Measurements from ENCODE around the gene MCM6.

DNA sequence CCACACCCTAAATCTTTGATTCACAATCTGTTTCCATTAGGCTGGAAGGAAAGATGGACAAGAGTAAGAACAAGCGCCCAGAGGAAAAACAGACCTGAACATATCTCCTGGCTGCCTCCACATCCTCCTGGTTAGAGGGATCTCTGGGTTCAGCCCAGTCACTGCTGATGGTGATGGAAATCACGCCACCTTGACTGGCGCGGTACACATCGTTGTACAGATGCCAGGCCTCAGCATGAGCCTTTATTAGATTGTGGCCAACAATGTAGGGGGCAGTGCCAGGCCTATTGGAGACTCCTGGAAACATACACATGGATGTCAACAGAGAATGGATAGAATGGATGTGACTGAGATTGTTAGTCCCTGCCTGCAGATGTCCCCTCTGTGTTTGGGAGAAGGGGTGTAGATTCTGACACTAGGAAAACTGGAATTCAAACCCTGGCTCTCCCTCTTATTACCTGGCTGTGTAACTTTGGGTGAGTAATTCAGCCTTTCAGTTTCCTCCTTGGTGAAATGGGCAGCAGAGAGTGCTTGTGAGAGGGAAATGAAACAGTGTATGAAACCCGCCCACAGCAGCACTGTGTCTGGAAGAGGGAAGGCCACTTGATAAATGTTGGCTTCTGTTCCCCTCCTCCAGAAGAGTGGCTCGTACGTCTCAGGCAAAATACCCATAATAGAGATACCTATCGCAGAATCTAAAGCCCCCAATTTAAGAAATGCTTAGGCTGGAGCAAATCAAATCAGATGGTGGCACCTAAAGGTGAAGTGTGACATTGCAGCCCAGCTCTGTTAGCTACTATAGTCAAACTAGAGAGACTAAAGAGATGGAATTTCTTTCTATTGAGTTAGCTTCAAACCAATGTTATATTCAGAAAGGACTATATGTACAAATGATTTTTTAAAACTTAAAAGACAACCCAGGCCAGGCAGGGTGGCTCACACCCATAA is 75.5 kb downstream of the MCM6 start:
- TF ChIP-seq ZFP3 (CRISPR knock-in tag; IDR thresholded peaks at IDR 0.05) (no peak), RARB (CRISPR knock-in tag; IDR thresholded peaks at IDR 0.05) (no peak), GLIS3 (CRISPR knock-in tag; IDR thresholded peaks at IDR 0.05) (no peak), ESRRG (CRISPR knock-in tag; IDR thresholded peaks at IDR 0.05) (no peak), TCF4 (CRISPR knock-in tag; IDR thresholded peaks at IDR 0.05; ENCODE audit: borderline replicate concordance) (no peak), ZNF70 (CRISPR knock-in tag; IDR thresholded peaks at IDR 0.05) (no peak), PPARA (CRISPR knock-in tag; IDR thresholded peaks at IDR 0.05; ENCODE audit: borderline replicate concordance) (no peak), ZNF8 (CRISPR knock-in tag; IDR thresholded peaks at IDR 0.05) (no peak)
- TF ChIP-seq, protein P1, sequence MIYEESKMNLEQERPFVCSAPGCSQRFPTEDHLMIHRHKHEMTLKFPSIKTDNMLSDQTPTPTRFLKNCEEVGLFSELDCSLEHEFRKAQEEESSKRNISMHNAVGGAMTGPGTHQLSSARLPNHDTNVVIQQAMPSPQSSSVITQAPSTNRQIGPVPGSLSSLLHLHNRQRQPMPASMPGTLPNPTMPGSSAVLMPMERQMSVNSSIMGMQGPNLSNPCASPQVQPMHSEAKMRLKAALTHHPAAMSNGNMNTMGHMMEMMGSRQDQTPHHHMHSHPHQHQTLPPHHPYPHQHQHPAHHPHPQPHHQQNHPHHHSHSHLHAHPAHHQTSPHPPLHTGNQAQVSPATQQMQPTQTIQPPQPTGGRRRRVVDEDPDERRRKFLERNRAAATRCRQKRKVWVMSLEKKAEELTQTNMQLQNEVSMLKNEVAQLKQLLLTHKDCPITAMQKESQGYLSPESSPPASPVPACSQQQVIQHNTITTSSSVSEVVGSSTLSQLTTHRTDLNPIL (CRISPR knock-in tag; IDR thresholded peaks at IDR 0.05; ENCODE audit: low read depth): no peak
- TF ChIP-seq, protein P2, sequence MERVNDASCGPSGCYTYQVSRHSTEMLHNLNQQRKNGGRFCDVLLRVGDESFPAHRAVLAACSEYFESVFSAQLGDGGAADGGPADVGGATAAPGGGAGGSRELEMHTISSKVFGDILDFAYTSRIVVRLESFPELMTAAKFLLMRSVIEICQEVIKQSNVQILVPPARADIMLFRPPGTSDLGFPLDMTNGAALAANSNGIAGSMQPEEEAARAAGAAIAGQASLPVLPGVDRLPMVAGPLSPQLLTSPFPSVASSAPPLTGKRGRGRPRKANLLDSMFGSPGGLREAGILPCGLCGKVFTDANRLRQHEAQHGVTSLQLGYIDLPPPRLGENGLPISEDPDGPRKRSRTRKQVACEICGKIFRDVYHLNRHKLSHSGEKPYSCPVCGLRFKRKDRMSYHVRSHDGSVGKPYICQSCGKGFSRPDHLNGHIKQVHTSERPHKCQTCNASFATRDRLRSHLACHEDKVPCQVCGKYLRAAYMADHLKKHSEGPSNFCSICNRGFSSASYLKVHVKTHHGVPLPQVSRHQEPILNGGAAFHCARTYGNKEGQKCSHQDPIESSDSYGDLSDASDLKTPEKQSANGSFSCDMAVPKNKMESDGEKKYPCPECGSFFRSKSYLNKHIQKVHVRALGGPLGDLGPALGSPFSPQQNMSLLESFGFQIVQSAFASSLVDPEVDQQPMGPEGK (CRISPR knock-in tag; IDR thresholded peaks at IDR 0.05; ENCODE audit: borderline replicate concordance): no peak
- TF ChIP-seq, protein P3, sequence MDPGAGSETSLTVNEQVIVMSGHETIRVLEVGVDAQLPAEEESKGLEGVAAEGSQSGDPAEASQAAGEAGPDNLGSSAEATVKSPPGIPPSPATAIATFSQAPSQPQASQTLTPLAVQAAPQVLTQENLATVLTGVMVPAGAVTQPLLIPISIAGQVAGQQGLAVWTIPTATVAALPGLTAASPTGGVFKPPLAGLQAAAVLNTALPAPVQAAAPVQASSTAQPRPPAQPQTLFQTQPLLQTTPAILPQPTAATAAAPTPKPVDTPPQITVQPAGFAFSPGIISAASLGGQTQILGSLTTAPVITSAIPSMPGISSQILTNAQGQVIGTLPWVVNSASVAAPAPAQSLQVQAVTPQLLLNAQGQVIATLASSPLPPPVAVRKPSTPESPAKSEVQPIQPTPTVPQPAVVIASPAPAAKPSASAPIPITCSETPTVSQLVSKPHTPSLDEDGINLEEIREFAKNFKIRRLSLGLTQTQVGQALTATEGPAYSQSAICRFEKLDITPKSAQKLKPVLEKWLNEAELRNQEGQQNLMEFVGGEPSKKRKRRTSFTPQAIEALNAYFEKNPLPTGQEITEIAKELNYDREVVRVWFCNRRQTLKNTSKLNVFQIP (CRISPR knock-in tag; IDR thresholded peaks at IDR 0.05; ENCODE audit: borderline replicate concordance, low read depth): no peak
- TF ChIP-seq, protein P4, sequence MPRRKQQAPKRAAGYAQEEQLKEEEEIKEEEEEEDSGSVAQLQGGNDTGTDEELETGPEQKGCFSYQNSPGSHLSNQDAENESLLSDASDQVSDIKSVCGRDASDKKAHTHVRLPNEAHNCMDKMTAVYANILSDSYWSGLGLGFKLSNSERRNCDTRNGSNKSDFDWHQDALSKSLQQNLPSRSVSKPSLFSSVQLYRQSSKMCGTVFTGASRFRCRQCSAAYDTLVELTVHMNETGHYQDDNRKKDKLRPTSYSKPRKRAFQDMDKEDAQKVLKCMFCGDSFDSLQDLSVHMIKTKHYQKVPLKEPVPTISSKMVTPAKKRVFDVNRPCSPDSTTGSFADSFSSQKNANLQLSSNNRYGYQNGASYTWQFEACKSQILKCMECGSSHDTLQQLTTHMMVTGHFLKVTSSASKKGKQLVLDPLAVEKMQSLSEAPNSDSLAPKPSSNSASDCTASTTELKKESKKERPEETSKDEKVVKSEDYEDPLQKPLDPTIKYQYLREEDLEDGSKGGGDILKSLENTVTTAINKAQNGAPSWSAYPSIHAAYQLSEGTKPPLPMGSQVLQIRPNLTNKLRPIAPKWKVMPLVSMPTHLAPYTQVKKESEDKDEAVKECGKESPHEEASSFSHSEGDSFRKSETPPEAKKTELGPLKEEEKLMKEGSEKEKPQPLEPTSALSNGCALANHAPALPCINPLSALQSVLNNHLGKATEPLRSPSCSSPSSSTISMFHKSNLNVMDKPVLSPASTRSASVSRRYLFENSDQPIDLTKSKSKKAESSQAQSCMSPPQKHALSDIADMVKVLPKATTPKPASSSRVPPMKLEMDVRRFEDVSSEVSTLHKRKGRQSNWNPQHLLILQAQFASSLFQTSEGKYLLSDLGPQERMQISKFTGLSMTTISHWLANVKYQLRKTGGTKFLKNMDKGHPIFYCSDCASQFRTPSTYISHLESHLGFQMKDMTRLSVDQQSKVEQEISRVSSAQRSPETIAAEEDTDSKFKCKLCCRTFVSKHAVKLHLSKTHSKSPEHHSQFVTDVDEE (CRISPR knock-in tag; IDR thresholded peaks at IDR 0.05): no peak
- TF ChIP-seq, protein P5, sequence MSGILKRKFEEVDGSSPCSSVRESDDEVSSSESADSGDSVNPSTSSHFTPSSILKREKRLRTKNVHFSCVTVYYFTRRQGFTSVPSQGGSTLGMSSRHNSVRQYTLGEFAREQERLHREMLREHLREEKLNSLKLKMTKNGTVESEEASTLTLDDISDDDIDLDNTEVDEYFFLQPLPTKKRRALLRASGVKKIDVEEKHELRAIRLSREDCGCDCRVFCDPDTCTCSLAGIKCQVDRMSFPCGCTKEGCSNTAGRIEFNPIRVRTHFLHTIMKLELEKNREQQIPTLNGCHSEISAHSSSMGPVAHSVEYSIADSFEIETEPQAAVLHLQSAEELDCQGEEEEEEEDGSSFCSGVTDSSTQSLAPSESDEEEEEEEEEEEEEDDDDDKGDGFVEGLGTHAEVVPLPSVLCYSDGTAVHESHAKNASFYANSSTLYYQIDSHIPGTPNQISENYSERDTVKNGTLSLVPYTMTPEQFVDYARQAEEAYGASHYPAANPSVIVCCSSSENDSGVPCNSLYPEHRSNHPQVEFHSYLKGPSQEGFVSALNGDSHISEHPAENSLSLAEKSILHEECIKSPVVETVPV (CRISPR knock-in tag; IDR thresholded peaks at IDR 0.05): no peak
